H9 (cell line): ENCODE data around the gene RPL21. TPM values are rescaled to one million over a fixed set of nuclear protein-coding genes. Genes with fewer than 3 reads are reported as not detected.

Experiments
- DNase-seq: peaks from one replicate; pipeline ENCODE4 v3.0.0-alpha.2; 2017
- H2AFZ ChIP-seq: one replicate; pipeline ENCODE4 v1.6.1; 2013; ENCODE audit warnings: mild to moderate bottlenecking, low read length, control low read depth, moderate library complexity
- H2AK5ac ChIP-seq: 2 replicates; pipeline ENCODE4 v1.6.1; 2013; ENCODE audit warnings: low read length, control low read depth, mixed read lengths; ENCODE audit not compliant: insufficient read length
- H2BK120ac ChIP-seq: one replicate; pipeline ENCODE4 v1.6.1; 2013; ENCODE audit warnings: low read depth, mild to moderate bottlenecking, low read length, control low read depth, inconsistent platforms; ENCODE audit not compliant: poor library complexity, severe bottlenecking
- H2BK12ac ChIP-seq: 2 replicates; pipeline ENCODE4 v1.6.1; 2013; ENCODE audit warnings: low read length, control low read depth, mixed read lengths, low read depth; ENCODE audit not compliant: insufficient read length
- H2BK15ac ChIP-seq: 2 replicates; pipeline ENCODE4 v1.6.1; 2013; ENCODE audit warnings: low read depth, low read length, control low read depth
- H2BK20ac ChIP-seq: one replicate; pipeline ENCODE4 v1.6.1; 2013; ENCODE audit warnings: low read depth, mild to moderate bottlenecking, low read length, control low read depth, inconsistent platforms; ENCODE audit not compliant: poor library complexity, severe bottlenecking
- H2BK5ac ChIP-seq: 2 replicates; pipeline ENCODE4 v1.6.1; 2013; ENCODE audit warnings: low read length, control low read depth, mixed read lengths; ENCODE audit not compliant: insufficient read length
- H3K14ac ChIP-seq: 2 replicates; pipeline ENCODE4 v1.6.1; 2013; ENCODE audit warnings: low read length, control low read depth; ENCODE audit not compliant: insufficient read depth
- H3K18ac ChIP-seq: 2 replicates; pipeline ENCODE4 v1.6.1; 2013; ENCODE audit warnings: low read depth, mild to moderate bottlenecking, mixed read lengths, low read length, control low read depth; ENCODE audit not compliant: insufficient read length
- H3K23ac ChIP-seq: 2 replicates; pipeline ENCODE4 v1.6.1; 2013; ENCODE audit warnings: low read length, control low read depth, mixed read lengths, low read depth; ENCODE audit not compliant: insufficient read length
- H3K23me2 ChIP-seq: 2 replicates; pipeline ENCODE4 v1.6.1; 2013; ENCODE audit warnings: low read depth, mild to moderate bottlenecking, mixed read lengths, low read length, control low read depth; ENCODE audit not compliant: insufficient read length, poor library complexity, severe bottlenecking
- H3K27ac ChIP-seq: 2 replicates; pipeline ENCODE4 v1.5.1; 2013; ENCODE audit warnings: low read length, control low read depth, mixed read lengths, low read depth; ENCODE audit not compliant: insufficient read length
- H3K27me3 ChIP-seq: 2 replicates; pipeline ENCODE4 v1.6.1; 2013; ENCODE audit warnings: low read length, control low read depth, inconsistent platforms; ENCODE audit not compliant: insufficient read depth
- H3K4ac ChIP-seq: 2 replicates; pipeline ENCODE4 v1.6.1; 2013; ENCODE audit warnings: low read depth, mild to moderate bottlenecking, control low read depth, inconsistent platforms, low read length, moderate library complexity
- H3K4me1 ChIP-seq: 2 replicates; pipeline ENCODE4 v1.6.1; 2013; ENCODE audit warnings: low read length, control low read depth, inconsistent platforms; ENCODE audit not compliant: insufficient read depth
- H3K4me2 ChIP-seq: 2 replicates; pipeline ENCODE4 v1.6.1; 2013; ENCODE audit warnings: low read length, control low read depth, mixed read lengths; ENCODE audit not compliant: insufficient read length, insufficient read depth
- H3K56ac ChIP-seq: 2 replicates; pipeline ENCODE4 v1.6.1; 2013; ENCODE audit warnings: low read depth, mild to moderate bottlenecking, mixed read lengths, low read length, control low read depth; ENCODE audit not compliant: insufficient read length
- H3K79me1 ChIP-seq: 2 replicates; pipeline ENCODE4 v1.6.1; 2013; ENCODE audit warnings: low read depth, mild to moderate bottlenecking, moderate library complexity, low read length, control low read depth, inconsistent platforms; ENCODE audit not compliant: insufficient read depth, poor library complexity, severe bottlenecking
- H3K79me2 ChIP-seq: 2 replicates; pipeline ENCODE4 v1.6.1; 2013; ENCODE audit warnings: low read length, control low read depth, inconsistent platforms; ENCODE audit not compliant: insufficient read depth
- H3K9ac ChIP-seq: 2 replicates; pipeline ENCODE4 v1.6.1; 2013; ENCODE audit warnings: low read length, control low read depth, mixed read lengths; ENCODE audit not compliant: insufficient read length; ENCODE audit errors: extremely low read depth
- H3K9me3 ChIP-seq: one replicate; pipeline ENCODE4 v1.6.1; 2013; ENCODE audit warnings: low read depth, low read length, inconsistent platforms; ENCODE audit not compliant: control insufficient read depth
- H3T11ph ChIP-seq: one replicate; pipeline ENCODE4 v1.6.1; 2013; ENCODE audit warnings: mild to moderate bottlenecking, low read length, control low read depth, inconsistent platforms
- H4K20me1 ChIP-seq: one replicate; pipeline ENCODE4 v1.6.1; 2013; ENCODE audit not compliant: control insufficient read depth, insufficient read length, insufficient read depth
- H4K5ac ChIP-seq: 2 replicates; pipeline ENCODE4 v1.6.1; 2013; ENCODE audit warnings: low read depth, mild to moderate bottlenecking, mixed read lengths, low read length, control low read depth; ENCODE audit not compliant: insufficient read length
- H4K8ac ChIP-seq: replicated peaks from 2 replicates; pipeline ENCODE4 v1.6.1; 2013; ENCODE audit warnings: low read length, control low read depth, mixed read lengths, low read depth; ENCODE audit not compliant: insufficient read length
- H4K91ac ChIP-seq: 2 replicates; pipeline ENCODE4 v1.6.1; 2013; ENCODE audit warnings: low read depth, mild to moderate bottlenecking, moderate library complexity, mixed read lengths, low read length, control low read depth; ENCODE audit not compliant: insufficient read length
- H3K27ac Mint-ChIP-seq, 3 experiments: 2 replicates in 2 of 3; 3 replicates in 1 of 3; pipeline ENCODE4 v1.8.0; 2020 to 2021; ENCODE audit warnings: mixed read lengths in 3 of 3, mild to moderate bottlenecking in 1 of 3, moderate library complexity in 1 of 3
- H3K27me3 Mint-ChIP-seq: 2 replicates; pipeline ENCODE4 v1.8.0; 2021; ENCODE audit warnings: low read depth, mild to moderate bottlenecking, moderate library complexity, mixed read lengths
- H3K36me3 Mint-ChIP-seq, 3 experiments: 2 replicates in 2 of 3; 3 replicates in 1 of 3; pipeline ENCODE4 v1.8.0; 2020 to 2021; ENCODE audit warnings: low read depth in 3 of 3, mixed read lengths in 3 of 3; ENCODE audit not compliant: insufficient read depth in 1 of 3
- H3K4me1 Mint-ChIP-seq, 2 experiments: 2 replicates each; pipeline ENCODE4 v1.8.0; 2020; ENCODE audit warnings: mixed read lengths in 2 of 2
- H3K4me3 Mint-ChIP-seq, 2 experiments: 2 replicates in 1 of 2; 3 replicates in 1 of 2; pipeline ENCODE4 v1.8.0; 2020 to 2021; ENCODE audit warnings: mild to moderate bottlenecking in 2 of 2, mixed read lengths in 2 of 2, moderate library complexity in 1 of 2
- H3K9me3 Mint-ChIP-seq, 2 experiments: 2 replicates in 1 of 2; 3 replicates in 1 of 2; pipeline ENCODE4 v1.8.0; 2020; ENCODE audit warnings: mild to moderate bottlenecking in 2 of 2, mixed read lengths in 2 of 2, moderate library complexity in 1 of 2
- whole genome bisulfite sequencing: extraction: QIAGEN DNeasy Blood & Tissue Kit; methylation state at CpG from one replicate; pipeline ENCODE4 v1.1.7; 2013; ENCODE audit warnings: missing lambda C conversion rate, low lambda C conversion rate, mixed read lengths; ENCODE audit not compliant: insufficient read length; ENCODE audit errors: extremely low coverage; 5-methylcytosine and 5-hydroxymethylcytosine counted together
- total RNA-seq: library from RNA; stranded (reverse); gene quantifications from 2 replicates; pipeline ENCODE4 v1.2.1, GENCODE V29; 2021
- TF ChIP-seq, protein P1 (sequence below): fragments of 200-600 bp; sonication (generic); conservative IDR thresholded peaks from 3 replicates; pipeline ENCODE4 v1.8.0; 2021; ENCODE audit warnings: antibody characterized with exemption, mild to moderate bottlenecking

RPL21 gene
- total RNA-seq, 1 experiment from 2014 or later, result 1,099 TPM

DNA sequence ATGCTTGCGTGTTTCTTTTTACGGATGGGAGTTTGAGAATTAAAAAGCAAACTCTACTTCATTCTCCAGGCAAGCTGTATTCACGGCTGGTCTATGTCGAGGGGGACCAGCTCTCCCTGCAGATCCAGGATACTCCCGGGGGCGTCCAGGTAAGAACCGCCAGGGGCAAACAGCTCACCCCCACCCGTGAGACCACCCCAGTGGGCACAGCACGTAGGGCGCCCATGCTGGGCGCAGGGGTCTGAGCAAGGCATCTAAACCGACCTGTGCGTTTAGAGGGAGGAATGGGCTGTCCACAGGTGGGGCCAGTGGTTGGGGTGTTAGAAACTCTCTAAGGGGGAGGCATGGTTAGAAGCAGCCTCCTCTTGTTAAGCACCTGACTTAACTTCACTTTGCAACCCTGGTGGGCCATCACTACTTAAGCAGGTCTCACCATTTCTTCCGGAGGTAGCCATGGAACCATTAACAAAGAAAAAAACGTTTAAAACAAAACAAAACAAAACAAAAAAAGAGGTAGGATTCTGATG lies 20.3 kb downstream of the RPL21 start:
- peak overlapping the region; percentile 74 to 88 for H3K4me3 Mint-ChIP-seq
- no peaks in the 10 kb centered on the region; a peak in 1 of 5 replicates for H3K9me3 Mint-ChIP-seq
- Histone ChIP-seq H3K79me2 (no peaks in the 10 kb centered on the region), H4K91ac (no peak overlapping the region), H3K9me3 (no peaks in the 10 kb centered on the region), H3K18ac (no peak overlapping the region), H3K23me2 (peaks cover 9% of the 10 kb centered on the region), H3K23ac (no peak overlapping the region), H2AFZ (no peak overlapping the region), H3K9ac (peak overlapping the region; percentile 46), H4K5ac (no peak overlapping the region), H3K56ac (no peak overlapping the region), H2BK20ac (no peak overlapping the region), H3T11ph (no peak overlapping the region), H2BK120ac (no peak overlapping the region), H2AK5ac (no peak overlapping the region), H2BK5ac (no peak overlapping the region), H3K4me1 (no peaks in the 10 kb centered on the region), H2BK12ac (no peak overlapping the region), H3K4ac (no peak overlapping the region), H2BK15ac (no peak overlapping the region), H3K79me1 (no peaks in the 10 kb centered on the region), H4K20me1 (no peaks in the 10 kb centered on the region), H3K4me2 (peak overlapping the region; percentile 97), H3K27me3 (no peaks in the 10 kb centered on the region), H4K8ac (no peak overlapping the region), H3K27ac (no peak overlapping the region), H3K14ac (no peak overlapping the region)
- peaks cover 67% of the 10 kb centered on the region for H3K27me3 Mint-ChIP-seq
- no peak overlapping the region for H3K27ac Mint-ChIP-seq
- TF ChIP-seq, protein P1, sequence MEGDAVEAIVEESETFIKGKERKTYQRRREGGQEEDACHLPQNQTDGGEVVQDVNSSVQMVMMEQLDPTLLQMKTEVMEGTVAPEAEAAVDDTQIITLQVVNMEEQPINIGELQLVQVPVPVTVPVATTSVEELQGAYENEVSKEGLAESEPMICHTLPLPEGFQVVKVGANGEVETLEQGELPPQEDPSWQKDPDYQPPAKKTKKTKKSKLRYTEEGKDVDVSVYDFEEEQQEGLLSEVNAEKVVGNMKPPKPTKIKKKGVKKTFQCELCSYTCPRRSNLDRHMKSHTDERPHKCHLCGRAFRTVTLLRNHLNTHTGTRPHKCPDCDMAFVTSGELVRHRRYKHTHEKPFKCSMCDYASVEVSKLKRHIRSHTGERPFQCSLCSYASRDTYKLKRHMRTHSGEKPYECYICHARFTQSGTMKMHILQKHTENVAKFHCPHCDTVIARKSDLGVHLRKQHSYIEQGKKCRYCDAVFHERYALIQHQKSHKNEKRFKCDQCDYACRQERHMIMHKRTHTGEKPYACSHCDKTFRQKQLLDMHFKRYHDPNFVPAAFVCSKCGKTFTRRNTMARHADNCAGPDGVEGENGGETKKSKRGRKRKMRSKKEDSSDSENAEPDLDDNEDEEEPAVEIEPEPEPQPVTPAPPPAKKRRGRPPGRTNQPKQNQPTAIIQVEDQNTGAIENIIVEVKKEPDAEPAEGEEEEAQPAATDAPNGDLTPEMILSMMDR, result no peak
- no peak for DNase-seq
- H3K36me3 Mint-ChIP-seq, result no peaks in the 10 kb centered on the region
- H3K4me1 Mint-ChIP-seq, result peaks cover 9 to 15% of the 10 kb centered on the region in 2 experiments
- WGBS, result no CpG with 5 or more reads among the region's 15 CpGs
